NCI-H226 (cell line): ENCODE results near the gene NPSR1.
A peak's percentile ranks its signal among the peaks of the same experiment; 100 is the strongest.
"Not testable (repeated sequence)": the region's sequence is repeated elsewhere in the genome, so short reads cannot be mapped to it uniquely, and the experiment has no call there.

Experiments used
- DNase-seq: peaks from one replicate; pipeline ENCODE4 v3.0.0-alpha.2; 2015

Gene NPSR1

GRCh38 chr7:34759477-34760125, 101.6 kb downstream of the NPSR1 start:
- DNase-seq = peak; percentile 36

GRCh38 chr7:34760271-34760670, 102.3 kb downstream of the NPSR1 start:
- DNase-seq = no peak

GRCh38 chr7:34761206-34761605, 103.2 kb downstream of the NPSR1 start:
- DNase-seq = no peak

- DNase-seq = no peak
Measured at GRCh38 chr7:34761627-34762026, 103.6 kb downstream of the NPSR1 start.

GRCh38 chr7:34762764-34763163, 104.7 kb downstream of the NPSR1 start:
- DNase-seq = no peak

GRCh38 chr7:34772296-34772938, 114.4 kb downstream of the NPSR1 start:
- no peak for DNase-seq

- DNase-seq = no peak
Measured at GRCh38 chr7:34776748-34777358, 118.8 kb downstream of the NPSR1 start.

GRCh38 chr7:34780546-34780945, 122.5 kb downstream of the NPSR1 start:
- DNase-seq = no peak

- DNase-seq = no peak
Measured at GRCh38 chr7:34787586-34787985, 129.6 kb downstream of the NPSR1 start.

GRCh38 chr7:34806831-34807230, 148.8 kb downstream of the NPSR1 start:
- DNase-seq = no peak

GRCh38 chr7:34807548-34808340, 149.7 kb downstream of the NPSR1 start:
- DNase-seq = no peak

- not testable (repeated sequence) for DNase-seq
Measured at GRCh38 chr7:34814203-34814842, 156.3 kb downstream of the NPSR1 start.

GRCh38 chr7:34821932-34822558, 164.0 kb downstream of the NPSR1 start:
- DNase-seq = no peak

GRCh38 chr7:34823650-34824258, 165.7 kb downstream of the NPSR1 start:
- peak; percentile 52 for DNase-seq

- no peak for DNase-seq
Measured at GRCh38 chr7:34825221-34825620, 167.2 kb downstream of the NPSR1 start.

GRCh38 chr7:34830390-34830789, 172.4 kb downstream of the NPSR1 start:
- DNase-seq = no peak

GRCh38 chr7:34831436-34831835, 173.4 kb downstream of the NPSR1 start:
- no peak for DNase-seq

- DNase-seq = no peak
Measured at GRCh38 chr7:34832020-34832419, 174.0 kb downstream of the NPSR1 start.

GRCh38 chr7:34835901-34836600, 178.0 kb downstream of the NPSR1 start:
- DNase-seq = no peak

- DNase-seq = no peak
Measured at GRCh38 chr7:34837316-34837715, 179.3 kb downstream of the NPSR1 start.

- DNase-seq = peak; percentile 35
Measured at GRCh38 chr7:34837801-34838201, 179.8 kb downstream of the NPSR1 start.
